LoVo (cell line): Measurements from ENCODE around the gene SRSF12.

ENCODE experiments used
- DNase-seq: peaks from one replicate; pipeline ENCODE4 v3.0.0-alpha.2; 2016; ENCODE audit warnings: low spot score

The SRSF12 gene

DNA sequence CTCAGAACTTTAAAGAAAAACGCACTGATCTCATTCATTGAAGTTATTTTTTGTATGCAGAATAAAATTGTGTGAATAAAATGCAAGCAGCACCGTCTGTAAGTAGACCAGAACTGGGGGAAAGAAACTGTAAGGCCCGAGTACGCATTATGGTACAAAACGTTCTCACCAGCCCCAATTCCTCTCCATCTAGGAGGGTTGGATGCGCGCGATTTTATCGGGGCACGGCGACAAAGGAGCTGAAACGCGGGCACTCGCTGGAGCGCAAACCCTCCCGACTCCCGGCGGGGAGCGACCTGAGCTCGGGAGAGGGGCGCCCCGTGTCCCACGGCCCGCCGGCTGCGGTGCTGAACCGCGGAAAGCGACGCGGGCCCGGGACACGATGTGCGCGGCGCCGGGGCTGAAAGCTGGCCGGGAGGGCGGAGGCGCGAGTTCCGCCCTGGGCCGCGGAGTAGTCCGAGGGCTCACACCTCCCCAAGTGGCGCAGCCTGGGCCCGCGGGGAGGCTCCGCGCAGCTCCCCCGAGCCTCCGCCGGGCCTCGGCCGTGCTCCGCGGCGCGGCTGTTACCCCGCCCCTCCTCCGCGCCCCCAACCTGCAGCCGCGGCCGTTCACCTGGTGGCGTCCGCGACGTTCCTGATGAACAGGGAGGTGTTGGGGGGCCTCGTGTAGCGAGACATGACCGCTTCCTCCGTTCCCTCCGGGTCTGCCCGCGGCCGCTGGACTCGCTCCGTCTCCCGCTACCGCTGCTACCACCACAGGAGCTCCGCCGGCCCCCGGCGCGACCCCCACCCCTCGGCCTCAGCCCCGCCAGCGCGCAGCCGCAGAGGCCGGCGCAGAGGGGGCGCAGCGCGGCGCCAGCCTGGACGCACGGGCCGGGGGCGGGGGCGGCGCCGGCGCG, at the start of gene SRSF12:
Gene SRSF12, minus strand, starts transcription at position 861 of the 898 bp plus-strand sequence. Its CDS starts 184 bp downstream, at position 677.
- DNase-seq, result peak; percentile 20

DNA sequence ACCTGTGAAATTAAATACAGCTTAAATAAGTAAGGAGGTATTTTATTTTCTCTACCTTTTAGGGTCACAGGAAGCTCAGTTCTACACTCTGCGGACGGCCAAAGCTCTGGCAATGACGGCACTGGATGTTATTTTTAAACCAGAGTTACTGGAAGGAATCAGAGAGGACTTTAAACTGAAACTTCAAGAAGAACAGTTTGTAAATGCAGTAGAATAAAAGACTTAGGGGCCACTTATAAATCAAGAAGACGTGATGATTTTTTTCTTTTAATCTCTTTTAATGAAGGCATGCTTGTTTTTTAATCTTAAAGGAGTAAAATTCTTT, 44.1 kb upstream of the SRSF12 start:
- no peak for DNase-seq

DNA sequence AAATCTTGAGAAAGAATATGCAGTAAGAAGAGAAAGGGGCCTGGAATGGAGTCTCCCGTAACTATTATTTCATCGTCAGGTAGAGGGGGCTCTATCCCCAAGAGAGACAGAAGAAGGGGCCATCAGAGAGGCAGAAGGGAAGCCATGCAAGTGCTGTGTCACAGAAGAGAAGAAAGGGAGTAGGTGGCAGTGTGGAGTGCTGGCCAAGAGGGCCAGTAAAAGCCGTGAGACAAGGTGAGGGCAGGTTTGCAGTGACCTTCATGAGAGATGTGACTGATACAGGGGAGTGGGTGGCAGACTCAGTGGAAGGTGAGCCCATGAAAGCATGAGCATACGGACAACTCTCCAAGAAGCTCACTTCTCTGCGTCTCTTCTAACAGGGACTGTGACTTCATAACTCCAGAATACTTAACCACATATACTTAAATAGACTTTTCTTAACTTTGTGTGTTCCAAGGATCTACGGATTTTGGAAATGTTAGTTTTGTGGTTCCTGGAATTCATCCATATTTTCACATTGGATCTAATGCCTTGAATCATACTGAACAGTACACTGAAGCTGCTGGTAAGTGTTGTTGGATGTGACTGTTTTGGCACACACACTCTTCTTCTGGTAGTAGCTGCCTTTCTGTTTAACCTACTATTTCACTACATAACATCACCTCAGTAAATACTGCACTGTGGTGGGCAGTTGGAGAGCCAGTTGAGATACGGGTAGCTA, 43.6 kb upstream of the SRSF12 start:
- no peak for DNase-seq

DNA sequence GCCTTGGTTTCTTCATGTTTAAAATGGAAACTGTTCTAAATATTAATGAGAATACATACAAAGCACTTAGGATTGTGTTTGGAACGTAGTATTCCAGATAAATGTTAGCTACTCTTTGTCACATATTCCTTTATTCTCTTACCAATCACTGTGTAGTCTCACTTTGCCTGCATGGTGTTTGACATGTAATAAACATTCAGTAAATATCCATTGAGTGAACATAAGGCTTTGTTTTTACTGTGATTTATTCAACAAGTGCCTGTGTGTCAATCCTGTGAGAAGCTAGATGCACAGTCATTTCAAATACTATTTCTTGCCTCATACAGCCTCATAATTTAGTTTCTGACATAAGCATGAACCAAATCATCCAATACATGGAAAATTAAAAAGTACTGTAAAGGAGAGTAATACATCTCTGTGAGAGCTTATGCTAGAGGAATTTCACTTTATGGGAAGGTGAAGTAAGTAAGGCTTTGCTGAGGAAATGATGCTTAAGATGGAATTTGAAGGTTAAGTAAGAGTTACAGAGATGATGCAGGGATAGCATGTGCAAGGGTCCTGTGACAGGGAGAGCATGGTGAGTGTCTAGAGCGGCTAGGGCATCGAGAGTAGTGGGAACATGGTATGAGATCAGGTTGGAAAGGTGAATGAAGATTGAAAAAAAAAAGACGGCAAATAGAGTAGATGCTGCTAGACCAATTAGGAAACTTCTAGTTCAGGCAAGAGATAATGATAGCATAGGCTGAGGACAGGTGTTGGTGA, 42.6 kb upstream of the SRSF12 start:
- DNase-seq, result no peak

DNA sequence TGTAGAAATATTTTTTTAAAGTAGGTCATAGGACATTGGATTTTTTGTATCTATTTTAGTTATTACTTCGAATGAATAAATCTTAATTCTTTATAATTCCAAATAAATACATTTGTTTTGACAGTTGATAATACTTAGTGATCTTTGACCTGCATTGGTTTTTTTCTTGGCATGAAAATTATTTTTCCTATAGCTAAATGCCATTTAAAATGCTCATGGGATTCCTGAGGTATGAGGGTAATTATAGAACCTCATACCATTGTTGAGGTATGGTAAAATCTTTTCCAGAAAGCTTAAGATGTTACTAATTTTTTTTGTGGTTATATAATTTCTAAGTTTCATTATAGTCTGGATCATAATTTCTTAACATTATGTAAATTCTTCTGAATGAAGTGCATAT, 36.3 kb upstream of the SRSF12 start:
- no peak for DNase-seq

DNA sequence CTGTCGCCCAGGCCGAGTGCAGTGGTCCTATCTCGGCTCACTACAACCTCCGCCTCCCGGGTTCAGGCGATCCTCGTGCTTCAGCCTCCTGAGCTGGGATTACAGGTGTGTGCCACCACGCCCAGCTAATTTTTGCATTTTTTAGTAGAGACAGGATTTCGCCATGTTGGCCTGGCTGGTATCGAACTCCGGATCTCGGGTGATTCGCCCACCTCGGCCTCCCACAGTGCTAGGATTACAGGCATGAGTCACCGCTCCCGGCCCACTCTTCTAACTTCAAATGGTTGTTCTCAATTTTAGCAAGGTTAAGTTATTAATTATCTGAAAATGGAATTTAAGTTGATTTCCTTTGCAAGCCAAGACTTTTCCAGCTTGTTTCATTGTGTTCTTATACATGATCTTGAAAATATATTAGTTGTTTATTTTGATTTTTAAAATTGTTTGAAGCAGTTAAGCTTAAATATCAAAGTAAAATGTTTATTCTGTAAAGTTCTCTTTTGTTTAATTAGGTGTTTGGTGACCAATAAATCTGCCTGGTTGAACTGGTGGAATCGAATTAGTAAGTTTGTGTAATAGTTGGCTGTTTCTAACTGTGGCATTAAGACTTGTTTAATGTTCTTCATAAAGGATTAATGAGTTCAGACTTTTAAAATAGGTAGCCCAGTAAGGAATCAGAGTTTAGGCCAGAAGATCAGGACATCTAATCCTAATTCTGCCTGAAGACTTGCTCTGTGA, 30.3 kb upstream of the SRSF12 start:
- DNase-seq, result no peak

DNA sequence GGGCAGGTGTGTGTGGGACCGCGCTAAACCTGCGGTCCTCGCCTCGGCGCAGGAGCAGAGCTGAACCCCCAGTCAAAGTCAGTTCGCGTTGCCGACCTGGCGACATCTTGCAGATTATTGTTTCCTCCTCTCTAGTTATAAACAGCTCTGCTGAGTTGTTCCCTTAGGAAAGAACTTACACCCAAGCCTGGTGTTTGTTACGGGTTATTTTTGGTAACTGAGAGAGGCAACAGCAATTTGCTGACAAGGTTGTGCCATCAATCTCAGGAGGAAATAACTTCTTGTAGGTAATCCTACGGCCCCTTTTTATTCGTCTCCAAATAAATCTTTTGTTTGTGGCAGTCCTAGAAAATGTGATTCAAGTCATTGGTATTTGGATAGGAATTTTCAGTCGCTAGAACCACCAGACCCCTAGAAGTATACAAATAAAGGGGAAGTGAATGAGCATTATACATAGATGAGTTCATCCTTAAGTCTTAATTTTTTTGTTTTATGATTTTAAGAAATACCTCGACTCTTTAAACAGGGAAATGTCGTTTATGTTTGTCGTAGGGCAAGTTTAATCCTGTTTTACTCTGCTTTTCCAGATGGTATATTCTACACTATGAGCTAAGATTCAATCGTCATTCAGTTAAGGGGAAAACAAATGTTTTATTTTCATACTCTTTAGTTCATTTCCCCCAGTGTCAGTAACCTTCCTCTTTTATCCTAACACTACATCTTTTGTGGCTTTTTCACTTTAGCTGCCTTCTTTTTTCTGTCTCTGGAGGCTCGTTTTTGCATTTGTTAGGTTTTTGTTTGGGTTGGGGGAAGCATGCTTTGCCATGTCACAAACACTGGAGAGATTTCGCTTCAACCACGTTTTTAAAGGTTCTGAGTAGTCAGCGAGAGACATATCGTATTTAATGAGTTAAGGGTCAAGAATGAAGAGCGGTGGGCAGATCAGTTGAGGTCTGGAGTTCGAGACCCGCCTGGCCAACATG, 29.1 kb upstream of the SRSF12 start:
- peak; percentile 38 for DNase-seq

DNA sequence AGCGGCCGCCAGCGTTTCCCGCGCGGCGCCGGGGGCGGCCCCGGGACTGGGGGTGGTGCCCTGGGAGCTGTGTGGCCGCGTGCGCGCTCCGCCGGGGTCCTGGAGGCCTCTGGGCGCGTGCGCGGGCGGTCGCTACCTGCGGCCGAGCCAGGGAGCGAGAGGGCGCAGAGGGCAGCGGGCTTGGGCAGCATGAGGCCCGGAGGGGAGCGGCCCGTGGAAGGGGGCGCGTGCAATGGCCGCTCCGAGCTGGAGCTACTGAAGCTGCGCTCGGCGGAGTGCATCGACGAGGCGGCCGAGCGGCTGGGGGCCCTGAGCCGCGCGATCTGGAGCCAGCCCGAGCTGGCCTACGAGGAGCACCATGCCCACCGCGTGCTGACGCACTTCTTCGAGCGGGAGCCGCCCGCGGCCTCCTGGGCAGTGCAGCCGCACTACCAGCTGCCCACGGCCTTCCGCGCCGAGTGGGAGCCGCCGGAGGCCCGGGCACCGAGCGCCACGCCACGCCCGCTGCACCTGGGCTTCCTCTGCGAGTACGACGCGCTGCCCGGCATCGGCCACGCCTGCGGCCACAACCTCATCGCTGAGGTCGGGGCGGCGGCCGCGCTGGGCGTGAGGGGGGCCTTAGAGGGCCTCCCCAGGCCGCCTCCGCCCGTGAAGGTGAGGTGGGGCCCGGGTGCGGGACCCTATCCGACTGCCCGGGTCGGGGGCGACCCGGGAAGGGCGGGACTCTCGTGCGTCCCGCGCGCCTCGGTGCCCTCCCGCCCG, 28.3 kb upstream of the SRSF12 start, which contains the start of gene PM20D2:
Gene PM20D2, plus strand, starts transcription at position 100 of the 762 bp plus-strand sequence. Its CDS starts 90 bp downstream, at position 190.
- peak; percentile 73 for DNase-seq

DNA sequence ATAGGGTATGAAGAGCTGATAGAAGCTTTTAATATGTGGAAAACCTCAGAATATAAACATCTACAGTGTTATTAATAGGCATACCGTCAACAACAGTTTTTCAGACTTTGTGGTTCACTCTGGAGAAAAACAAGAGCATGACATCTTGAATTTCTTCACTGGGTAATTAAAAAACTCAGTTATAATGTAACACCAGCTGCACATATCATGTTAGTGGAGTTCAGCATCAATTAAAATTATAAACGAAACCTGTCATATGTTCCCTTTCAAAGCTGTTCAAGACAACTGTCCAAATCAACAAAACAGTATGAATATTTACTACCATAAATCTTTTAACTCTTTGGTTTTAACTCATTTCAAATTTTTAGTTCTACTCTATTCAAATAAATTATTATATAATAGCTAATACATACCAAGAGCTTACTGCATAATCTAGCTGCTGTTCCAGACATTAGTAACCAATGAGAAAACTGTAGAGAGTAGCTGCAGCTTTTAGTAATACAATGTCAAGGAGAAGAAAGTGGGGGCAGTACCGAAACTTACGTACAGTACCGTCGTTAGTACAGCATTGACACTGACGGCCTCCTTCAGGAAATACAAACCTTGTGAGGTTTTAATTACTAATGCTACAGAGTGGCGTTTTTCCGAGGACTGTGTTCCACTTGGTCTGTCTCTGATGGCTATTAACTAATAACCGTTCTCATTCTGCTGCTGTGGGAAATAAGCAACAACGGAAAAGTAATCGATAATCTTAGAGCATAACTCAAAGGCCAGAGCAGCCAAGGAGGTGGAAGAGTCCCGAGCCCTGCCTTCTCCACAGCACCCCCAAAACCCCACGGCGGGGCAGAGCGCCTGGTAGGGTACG, 27.5 kb upstream of the SRSF12 start:
- DNase-seq, result peak; percentile 6

DNA sequence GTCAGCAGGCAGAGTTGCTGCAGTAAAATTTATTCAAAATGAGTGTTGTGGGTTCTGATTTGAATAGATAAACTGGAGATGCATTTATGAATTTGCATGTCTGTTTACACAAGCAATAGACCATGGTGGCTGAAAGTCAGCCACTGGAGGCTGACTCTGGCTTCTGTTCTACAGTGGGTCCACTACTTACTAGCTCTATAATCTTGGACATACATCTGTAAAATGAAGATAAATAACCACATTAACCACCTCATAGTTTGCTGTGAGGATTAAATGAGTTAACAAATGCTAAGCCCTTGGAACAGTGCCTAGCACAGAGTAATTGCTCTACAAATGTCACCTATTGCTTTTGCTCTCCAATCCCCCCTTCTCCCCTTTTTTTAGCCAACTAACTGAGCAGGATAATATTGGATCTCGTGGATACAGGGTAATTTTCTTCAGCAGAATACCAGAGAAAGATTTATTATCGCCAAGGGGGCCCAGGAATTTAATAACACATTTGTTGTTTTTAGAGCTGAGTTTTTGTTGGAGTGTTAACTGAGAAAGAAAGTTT, 26.6 kb upstream of the SRSF12 start:
- DNase-seq, result no peak

DNA sequence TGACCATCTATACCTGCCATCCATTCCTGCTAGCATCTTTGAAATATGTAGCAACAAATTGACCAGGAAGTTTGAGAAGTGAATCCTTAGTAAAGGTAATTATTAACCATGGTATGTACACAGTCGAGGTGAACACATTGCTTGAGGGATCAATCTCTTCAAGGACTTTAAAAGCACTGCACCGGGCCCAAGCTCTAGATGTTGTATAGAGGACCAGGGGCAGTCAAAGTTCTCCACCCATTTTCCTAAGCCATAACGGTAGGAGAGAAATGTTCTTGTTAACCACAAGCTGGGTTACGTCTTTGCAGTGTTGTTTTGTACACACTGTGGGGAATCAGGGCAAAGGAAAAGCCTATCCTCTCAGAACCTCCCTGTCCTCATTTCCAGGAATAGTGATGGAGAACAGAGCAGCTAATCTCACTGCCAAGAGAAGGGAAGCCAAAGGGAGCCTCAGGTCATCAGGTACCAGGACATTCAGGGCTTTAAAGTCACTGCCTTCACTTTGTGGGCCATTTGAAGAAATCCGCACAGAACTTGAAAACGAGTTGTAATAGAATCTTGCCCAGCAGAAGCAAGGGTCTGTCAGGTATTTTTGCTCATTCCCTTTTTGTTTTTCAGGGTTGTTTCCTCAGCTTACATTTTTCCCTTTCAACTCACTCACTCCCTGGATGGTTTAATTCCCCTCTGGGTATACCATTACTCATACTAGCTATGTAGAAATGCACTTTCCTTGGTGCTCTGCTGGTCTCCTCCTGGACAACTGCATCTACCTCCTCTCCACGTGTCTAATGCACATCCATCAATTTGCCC, 22.7 kb upstream of the SRSF12 start:
- DNase-seq, result peak; percentile 54

DNA sequence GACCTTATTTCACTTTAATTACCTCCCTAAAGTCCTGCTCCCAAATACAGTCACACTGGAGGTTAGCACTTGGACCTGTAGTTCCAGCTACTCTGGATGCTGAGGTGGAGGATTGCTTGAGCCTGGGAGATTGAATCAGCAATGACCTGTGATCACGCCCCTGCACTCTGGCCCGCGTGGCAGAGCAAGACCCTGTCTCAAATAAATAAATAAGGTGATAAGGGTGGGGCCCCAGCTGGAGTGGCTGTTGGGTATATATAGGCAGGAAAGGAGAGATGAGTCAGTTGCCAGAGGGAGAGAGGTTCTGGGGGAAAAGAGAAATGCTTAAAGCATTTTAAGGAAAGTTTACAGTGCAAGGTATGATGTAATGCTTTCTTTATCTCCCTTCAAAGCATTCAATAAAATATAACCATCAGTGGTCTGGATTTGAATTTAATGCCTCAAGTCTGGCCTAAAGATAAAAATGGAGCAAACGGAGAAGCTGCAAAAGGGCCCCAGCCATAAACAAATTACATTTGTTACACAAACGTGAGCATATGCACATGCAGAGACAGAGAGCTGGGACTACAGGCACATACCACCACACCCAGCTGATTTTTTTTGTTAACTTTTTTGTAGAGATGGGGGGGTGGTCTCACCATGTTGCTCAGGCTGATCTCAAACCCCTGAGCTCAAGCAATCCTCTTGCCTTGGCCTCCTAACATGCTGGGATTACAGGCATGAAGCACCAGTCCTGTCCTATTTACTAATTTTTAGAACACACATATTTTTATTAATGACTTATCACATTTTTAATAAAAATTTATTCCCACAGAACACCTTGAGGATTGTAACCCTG, 21.9 kb upstream of the SRSF12 start:
- peak; percentile 20 for DNase-seq

DNA sequence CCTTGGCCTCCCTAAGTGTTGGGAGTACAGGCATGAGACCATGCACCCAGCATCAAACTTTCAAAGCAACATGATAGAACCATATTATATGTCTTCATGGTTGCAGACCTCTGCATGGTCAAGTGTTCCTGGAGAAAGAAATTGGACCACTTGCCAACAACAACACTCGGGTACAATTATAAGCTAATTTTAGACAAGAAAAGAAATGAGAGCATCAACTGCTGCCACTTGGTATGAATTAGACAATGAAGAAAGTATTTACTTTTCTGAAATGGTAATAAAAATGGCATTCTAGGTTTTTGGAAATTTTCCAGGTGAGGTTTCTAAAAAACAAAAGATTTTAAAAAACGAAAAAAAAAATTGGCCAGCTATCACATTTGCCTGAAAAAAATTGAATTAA, 20.3 kb upstream of the SRSF12 start:
- no peak for DNase-seq

DNA sequence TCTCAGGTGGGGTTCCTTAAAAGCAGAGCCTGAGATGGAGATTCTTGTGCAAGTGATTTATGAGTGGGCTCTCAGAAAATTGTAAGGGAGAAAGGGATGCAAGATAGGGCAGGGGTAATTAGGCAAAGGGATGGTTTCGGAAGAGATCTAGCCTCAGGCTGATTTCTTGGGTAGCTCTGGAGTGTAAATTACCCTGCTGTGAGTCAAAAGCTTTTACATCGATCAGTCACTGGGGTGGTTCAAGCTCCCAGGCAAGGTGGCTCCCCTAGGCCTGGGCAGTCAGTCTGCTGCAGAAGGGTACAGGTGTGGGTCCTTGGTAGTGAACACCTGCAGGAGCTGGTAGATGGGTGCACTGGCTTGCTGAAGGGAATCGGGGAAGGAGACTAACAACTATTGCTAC, 16.9 kb upstream of the SRSF12 start:
- DNase-seq, result no peak

DNA sequence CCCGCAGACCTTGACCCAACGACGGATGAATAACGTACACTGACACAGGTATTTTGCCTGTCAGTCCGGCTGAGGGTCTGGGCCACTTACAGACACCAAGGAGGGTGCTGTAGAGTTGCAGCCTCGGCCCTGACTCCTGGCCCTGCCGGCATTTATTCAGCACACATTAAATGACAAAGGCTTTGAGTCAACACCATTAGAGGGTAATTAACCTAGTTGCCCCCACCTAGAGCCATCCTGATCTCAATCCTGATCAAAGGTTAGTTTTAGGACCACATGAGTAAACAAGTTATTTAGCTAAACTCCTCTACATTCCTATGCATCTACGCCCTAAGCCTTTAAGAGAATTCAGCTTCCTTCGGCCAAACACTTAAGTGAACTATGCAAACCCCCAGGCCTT, 16.1 kb upstream of the SRSF12 start:
- DNase-seq, result no peak

DNA sequence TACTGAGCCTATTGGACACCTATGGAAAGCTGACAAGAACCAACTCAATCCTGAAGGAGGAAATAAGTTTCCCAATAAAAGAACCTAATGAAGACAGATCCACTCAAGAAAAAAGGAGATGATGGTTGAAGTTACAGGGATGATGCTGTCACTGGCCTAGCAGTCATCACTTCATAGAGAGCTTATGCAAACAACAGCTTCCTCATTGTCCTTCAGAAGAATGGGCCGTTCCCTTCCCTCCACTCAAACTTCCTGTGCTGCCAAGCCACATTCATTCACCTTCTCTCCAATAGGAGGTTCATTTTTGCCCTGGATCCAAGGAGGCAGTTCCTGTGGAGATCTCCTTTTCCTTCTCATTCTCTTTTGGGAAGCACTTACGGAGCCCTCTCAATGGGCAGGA, 14.2 kb upstream of the SRSF12 start:
- DNase-seq, result no peak

DNA sequence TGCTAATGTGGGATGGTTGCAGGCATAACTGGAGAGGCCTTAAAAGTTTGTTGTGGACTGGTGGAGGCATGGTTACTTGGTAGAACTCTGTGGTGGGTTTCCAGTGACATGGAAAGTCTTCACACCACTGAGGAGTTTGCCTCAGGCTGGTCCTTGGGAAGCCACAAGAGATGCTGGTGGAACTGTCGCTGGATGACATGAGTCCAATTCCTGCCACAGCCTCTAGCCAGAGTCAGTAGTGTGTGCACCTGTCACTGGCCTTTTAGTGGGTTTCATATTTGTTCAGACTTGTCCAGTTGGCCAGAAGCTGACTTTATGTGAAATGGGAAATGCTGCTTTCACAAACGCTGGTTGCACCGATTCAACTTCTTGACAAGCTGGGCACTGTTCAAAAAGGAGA, 13.7 kb upstream of the SRSF12 start:
- no peak for DNase-seq
